Measurements from ENCODE around the gene KLHL15. TPM values are rescaled to one million over a fixed set of nuclear protein-coding genes. Genes with fewer than 3 reads are reported as not detected.

The KLHL15 gene
- total RNA-seq, 1 experiment from 2014 or later: 7.2 TPM

GRCh38 chrX:23936180-23936579 lies 90.8 kb downstream of the KLHL15 start (continued):
- TF ChIP-seq CTCF (IDR thresholded peaks at IDR 0.05) (no peak), JUN (CRISPR knock-in tag; IDR thresholded peaks at IDR 0.05) (no peak), ELF4 (CRISPR knock-in tag; IDR thresholded peaks at IDR 0.05; ENCODE audit: low read depth) (no peak), ATF1 (CRISPR knock-in tag; IDR thresholded peaks at IDR 0.05) (no peak), PREB (CRISPR knock-in tag; IDR thresholded peaks at IDR 0.05; ENCODE audit: borderline replicate concordance) (no peak), SP1 (CRISPR knock-in tag; conservative IDR thresholded peaks at IDR 0.05) (no peak), ZNF532 (CRISPR knock-in tag; IDR thresholded peaks at IDR 0.05; ENCODE audit: borderline replicate concordance) (no peak), FOXP4 (CRISPR knock-in tag; IDR thresholded peaks at IDR 0.05) (no peak), GRHL2 (CRISPR knock-in tag; IDR thresholded peaks at IDR 0.05; ENCODE audit: insufficient replicate concordance, severe bottlenecking) (no peak), RELA (CRISPR knock-in tag; IDR thresholded peaks at IDR 0.05; ENCODE audit: borderline replicate concordance) (no peak), E2F4 (CRISPR knock-in tag; IDR thresholded peaks at IDR 0.05; ENCODE audit: borderline replicate concordance, low read depth) (no peak), ZNF138 (CRISPR knock-in tag; conservative IDR thresholded peaks at IDR 0.05) (no peak), TEAD1 (CRISPR knock-in tag; IDR thresholded peaks at IDR 0.05) (no peak)

GRCh38 chrX:23935106-23935505 lies 91.9 kb downstream of the KLHL15 start:
- Mint-ChIP-seq H3K4me3 (no peak overlapping the region), H3K27me3 (ENCODE audit: low read depth) (no peaks in the 10 kb centered on the region), H3K4me1 (peaks cover 2% of the 10 kb centered on the region; the same call in 1 of the 2 replicates), H3K27ac (no peak overlapping the region), H3K9me3 (no peaks in the 10 kb centered on the region), H3K36me3 (no peaks in the 10 kb centered on the region)
- DNase-seq (ENCODE audit: low spot score) (no peak), ATAC-seq (no peak)
- ChIA-PET CTCF (no interaction called here), POLR2A (no interaction called here)
- TF ChIP-seq HMGXB4 (CRISPR knock-in tag; IDR thresholded peaks at IDR 0.05): no peak
- TF ChIP-seq OVOL2 (CRISPR knock-in tag; IDR thresholded peaks at IDR 0.05; ENCODE audit: borderline replicate concordance): no peak
- no peak for TF ChIP-seq ESRRA (CRISPR knock-in tag; IDR thresholded peaks at IDR 0.05; ENCODE audit: borderline replicate concordance)
- TF ChIP-seq TEAD1 (CRISPR knock-in tag; IDR thresholded peaks at IDR 0.05): no peak
- TF ChIP-seq CDX4 (CRISPR knock-in tag; IDR thresholded peaks at IDR 0.05; ENCODE audit: borderline replicate concordance): no peak
- no peak for TF ChIP-seq ZSCAN18 (CRISPR knock-in tag; IDR thresholded peaks at IDR 0.05)
- no peak for TF ChIP-seq FOXK1 (CRISPR knock-in tag; IDR thresholded peaks at IDR 0.05)
- TF ChIP-seq CREB1 (CRISPR knock-in tag; IDR thresholded peaks at IDR 0.05): no peak

All from WTC11 (cell line).